Esophagus mucosa (tissue), 1 donor: Measurements from ENCODE around the gene HERC4. TPM values are rescaled to one million over a fixed set of nuclear protein-coding genes. Genes with fewer than 3 reads are reported as not detected.
"Not testable (repeated sequence)": the region's sequence is repeated elsewhere in the genome, so short reads cannot be mapped to it uniquely, and the experiment has no call there.

Experiments
- ATAC-seq: fragments of 200-7000 bp; cut with Tn5 transposase; one replicate; pipeline ENCODE4 v1.9.1; 2020
- total RNA-seq: library from RNA; stranded (reverse); gene quantifications from one replicate; pipeline ENCODE4 v1.2.4, GENCODE V29; 2023
- donor health status: DM: yes; HTN: yes; CAD: no.

Gene HERC4
- total RNA-seq, 1 donor from 2014 or later: 33.3 TPM

- no peak for ATAC-seq
Measured at GRCh38 chr10:67936416-67936815, 138.7 kb downstream of the HERC4 start.

- ATAC-seq: no peak
Measured at GRCh38 chr10:67935223-67935622, 139.9 kb downstream of the HERC4 start.

GRCh38 chr10:67934336-67934735 is 140.7 kb downstream of the HERC4 start:
- no peak for ATAC-seq

GRCh38 chr10:67933199-67933598 is 141.9 kb downstream of the HERC4 start:
- ATAC-seq: no peak

GRCh38 chr10:67926951-67927350 is 148.1 kb downstream of the HERC4 start:
- no peak for ATAC-seq

- ATAC-seq: no peak
Measured at GRCh38 chr10:67925449-67926005, 149.6 kb downstream of the HERC4 start.

- ATAC-seq: no peak
Measured at GRCh38 chr10:67924136-67924535, 150.9 kb downstream of the HERC4 start.

GRCh38 chr10:67923551-67923950 is 151.5 kb downstream of the HERC4 start:
- no peak for ATAC-seq

DNA sequence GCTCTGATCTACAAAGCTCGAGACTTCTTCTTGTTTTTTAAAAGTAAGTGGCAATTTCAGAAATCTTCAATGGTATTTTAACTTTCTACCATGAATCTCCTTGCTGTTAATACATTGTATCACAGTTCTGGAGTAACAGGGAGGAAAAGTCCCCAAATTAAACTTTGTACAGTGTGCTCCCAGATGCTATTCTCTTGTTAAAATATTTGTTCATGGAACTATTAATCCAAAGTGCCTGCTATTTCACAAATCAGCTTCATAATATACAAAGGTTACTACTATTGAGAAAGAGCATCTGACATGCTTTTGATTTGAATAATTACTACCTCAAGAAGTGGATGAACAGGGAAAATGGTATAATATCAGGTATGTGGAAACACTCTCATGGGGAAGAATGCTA is 154.0 kb downstream of the HERC4 start:
- ATAC-seq: no peak

DNA sequence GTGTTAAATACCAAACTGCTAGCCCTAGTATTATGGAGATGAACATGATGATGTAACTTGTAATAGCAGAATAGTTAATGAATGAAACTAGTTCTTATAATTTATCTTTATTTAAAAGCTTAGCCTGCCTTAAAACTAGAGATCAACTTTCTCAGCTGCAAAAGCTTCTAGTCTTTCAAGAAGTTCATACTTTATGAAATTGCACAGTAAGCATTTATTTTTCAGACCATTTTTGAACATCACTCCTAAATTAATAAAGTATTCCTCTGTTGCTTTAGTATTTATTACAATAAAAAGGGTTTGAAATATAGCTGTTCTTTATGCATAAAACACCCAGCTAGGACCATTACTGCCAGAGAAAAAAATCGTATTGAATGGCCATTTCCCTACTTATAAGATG is 157.4 kb downstream of the HERC4 start:
- ATAC-seq: no peak

DNA sequence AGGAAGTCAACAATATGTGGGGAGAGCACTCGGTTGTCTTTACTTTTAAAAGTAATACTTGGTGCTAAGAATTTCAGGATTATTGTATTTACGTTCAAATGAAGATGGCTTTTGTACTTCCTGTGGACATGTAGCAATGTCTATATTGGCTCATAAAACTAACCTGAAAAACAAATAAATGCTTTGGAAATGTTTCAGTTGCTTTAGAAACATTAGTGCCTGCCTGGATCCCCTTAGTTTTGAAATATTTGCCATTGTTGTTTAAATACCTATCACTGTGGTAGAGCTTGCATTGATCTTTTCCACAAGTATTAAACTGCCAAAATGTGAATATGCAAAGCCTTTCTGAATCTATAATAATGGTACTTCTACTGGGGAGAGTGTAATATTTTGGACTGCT is 157.9 kb downstream of the HERC4 start:
- no peak for ATAC-seq

DNA sequence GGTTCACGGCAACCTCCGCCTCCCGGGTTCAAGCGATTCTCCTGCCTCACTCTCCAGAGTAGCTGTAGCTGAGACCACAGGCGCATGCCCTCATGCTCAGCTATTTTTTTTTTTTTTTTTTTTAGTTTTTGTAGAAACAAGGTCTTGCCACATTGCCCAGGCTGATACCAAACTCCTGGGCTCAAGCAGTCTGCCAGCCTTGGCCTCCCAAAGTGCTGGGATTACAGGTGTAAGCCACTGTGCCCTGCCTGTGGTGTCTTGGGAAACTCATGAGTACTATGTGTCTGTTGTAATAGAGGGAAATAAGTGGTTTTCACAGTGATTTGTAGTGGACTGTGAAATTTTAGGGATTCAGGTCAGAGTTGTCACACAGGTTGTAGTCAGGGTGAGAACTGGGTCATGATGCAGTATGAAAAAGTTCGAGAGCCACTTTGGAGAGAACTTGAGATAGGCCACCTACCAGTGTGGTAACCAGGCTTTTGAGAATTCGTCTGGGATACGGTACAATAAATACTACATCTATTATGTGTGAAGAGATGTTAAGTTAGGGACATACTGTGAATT is 160.2 kb downstream of the HERC4 start:
- ATAC-seq: no peak

DNA sequence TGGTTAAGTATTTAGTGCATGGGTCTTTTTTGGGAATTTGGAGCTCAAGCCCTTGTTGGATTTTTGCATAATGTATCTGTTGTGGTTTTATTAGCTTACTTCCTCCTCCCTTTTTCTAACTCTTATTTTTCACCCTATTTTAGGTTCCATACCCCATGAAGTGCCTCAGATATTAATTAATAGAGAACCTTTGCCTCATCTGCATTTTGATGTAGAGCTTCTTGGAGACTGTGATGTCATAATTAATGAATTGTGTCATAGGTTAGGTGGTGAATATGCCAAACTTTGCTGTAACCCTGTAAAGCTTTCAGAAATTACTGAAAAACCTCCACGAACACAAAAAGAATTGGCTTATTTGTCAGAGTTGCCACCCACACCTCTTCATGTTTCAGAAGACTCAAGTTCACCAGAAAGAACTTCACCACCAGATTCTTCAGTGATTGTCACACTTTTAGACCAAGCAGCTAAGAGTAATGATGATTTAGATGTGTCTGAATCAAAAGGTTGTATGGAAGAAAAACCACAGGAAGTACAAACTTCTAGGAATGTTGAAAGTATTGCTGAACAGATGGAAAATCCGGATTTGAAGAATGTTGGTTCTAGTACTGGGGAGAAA is 162.6 kb downstream of the HERC4 start:
- no peak for ATAC-seq

DNA sequence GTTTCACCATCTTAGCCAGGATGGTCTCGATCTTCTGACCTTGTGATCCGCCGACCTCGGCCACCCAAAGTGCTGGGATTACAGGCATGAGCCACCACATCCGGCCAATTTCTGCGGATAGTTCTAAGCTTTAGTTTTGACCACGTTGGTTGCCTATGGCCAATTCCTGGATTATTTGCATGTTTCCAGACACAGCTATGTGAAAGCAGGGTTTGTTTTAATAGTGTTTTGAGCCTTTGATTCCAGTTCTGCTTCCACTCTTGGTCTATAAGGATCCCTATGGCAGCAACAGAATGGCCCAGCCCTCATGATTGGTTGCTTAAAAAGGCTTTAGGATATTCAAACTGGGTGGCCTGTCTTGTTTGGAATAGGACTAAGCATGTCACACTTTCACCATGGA is 171.5 kb downstream of the HERC4 start:
- no peak for ATAC-seq

- ATAC-seq: no peak
Measured at GRCh38 chr10:67893637-67894036, 181.4 kb downstream of the HERC4 start.

DNA sequence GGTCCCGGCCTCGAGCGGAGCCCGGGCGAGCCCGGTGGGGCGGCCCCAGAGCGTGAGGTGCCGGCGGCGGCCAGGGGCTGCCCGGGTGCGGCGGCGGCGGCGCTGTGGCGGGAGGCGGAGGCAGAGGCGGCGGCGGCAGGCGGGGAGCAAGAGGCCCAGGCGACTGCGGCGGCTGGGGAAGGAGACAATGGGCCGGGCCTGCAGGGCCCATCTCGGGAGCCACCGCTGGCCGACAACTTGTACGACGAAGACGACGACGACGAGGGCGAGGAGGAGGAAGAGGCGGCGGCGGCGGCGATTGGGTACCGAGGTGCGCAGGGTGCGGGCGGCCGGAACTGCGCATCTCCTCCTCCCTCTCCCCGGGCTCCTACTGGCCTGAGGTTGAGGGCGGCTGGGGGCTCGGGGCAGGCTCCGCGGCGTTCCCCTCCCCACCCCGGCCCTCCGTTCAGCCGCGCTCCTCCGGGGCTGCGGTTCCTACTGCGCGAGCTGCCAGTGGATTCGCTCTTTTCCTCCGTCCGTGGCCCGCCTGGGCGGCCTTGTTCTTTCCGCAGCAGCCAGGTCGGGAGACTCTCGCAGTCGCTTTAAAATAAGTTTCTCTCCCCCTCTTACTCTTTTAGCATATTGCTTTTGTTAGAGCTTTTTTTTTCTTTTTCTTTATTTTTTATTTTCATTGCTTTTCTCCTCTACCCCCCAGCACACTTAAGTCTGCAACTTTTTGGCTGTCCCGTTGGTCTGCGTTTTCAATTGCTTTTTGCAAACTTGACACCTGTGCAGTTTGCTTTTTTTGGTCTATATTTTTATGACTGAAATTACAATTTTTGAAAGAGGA is 190.0 kb downstream of the HERC4 start:
- peak; percentile 87 for ATAC-seq

- ATAC-seq: peak; percentile 95
Measured at GRCh38 chr10:67884313-67884841, 190.7 kb downstream of the HERC4 start, which contains the start of gene SIRT1. Gene SIRT1 (plus strand): TSS chr10:67884656. CDS start chr10:67884722, 66 bp downstream.

GRCh38 chr10:67883710-67884312 is 191.3 kb downstream of the HERC4 start:
- peak; percentile 48 for ATAC-seq

DNA sequence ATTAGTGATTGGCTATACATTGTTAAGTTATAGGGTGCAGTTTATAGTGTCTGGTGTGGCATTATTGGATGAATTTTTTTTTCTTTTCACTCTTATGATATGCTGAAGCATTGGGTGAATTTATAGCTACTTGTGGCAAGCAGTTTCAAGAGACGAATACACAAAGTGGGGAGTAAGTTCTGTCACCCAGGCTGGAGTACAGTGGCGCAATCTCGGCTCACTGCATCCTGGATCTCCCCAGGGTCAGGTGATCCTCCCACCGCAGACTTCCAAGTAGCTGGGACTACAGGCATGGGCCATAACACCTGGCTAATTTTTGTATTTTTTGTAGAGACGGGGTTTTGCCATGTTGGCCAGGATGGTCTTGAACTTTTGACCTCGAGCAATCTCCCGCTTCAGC is 196.9 kb downstream of the HERC4 start:
- ATAC-seq: no peak

- ATAC-seq: not testable (repeated sequence)
Measured at GRCh38 chr10:67877421-67877820, 197.7 kb downstream of the HERC4 start.

GRCh38 chr10:67875340-67876238 is 199.5 kb downstream of the HERC4 start:
- no peak for ATAC-seq
